Mesothelial cell of epicardium (in vitro differentiated cells): ENCODE measurements around the gene GPC6. TPM values are rescaled to one million over a fixed set of nuclear protein-coding genes. Genes with fewer than 3 reads are reported as not detected.
"Not testable (repeated sequence)": the region's sequence is repeated elsewhere in the genome, so short reads cannot be mapped to it uniquely, and the experiment has no call there.

Experiments used
- DNase-seq, 2 experiments: peaks; one replicate each; pipeline ENCODE4 v3.0.0; 2021; ENCODE audit warnings: low spot score in 2 of 2; ENCODE audit not compliant: unreplicated experiment in 2 of 2
- H3K27ac Mint-ChIP-seq: 2 replicates; pipeline ENCODE4 v1.8.0; 2021; ENCODE audit warnings: mixed read lengths
- H3K27me3 Mint-ChIP-seq: 2 replicates; pipeline ENCODE4 v1.8.0; 2021; ENCODE audit warnings: low read depth, mixed read lengths
- H3K36me3 Mint-ChIP-seq: 2 replicates; pipeline ENCODE4 v1.8.0; 2021; ENCODE audit warnings: mixed read lengths
- H3K4me1 Mint-ChIP-seq: 2 replicates; pipeline ENCODE4 v1.8.0; 2021; ENCODE audit warnings: mixed read lengths
- H3K4me3 Mint-ChIP-seq: 2 replicates; pipeline ENCODE4 v1.8.0; 2021; ENCODE audit warnings: mild to moderate bottlenecking, moderate library complexity, mixed read lengths
- H3K9me3 Mint-ChIP-seq: 2 replicates; pipeline ENCODE4 v1.8.0; 2021; ENCODE audit warnings: mixed read lengths
- CTCF ChIP-seq: fragments of 200-600 bp; sonication (generic); IDR thresholded peaks from one replicate; pipeline ENCODE4 v1.5.0; 2021; ENCODE audit warnings: antibody characterized with exemption; ENCODE audit not compliant: unreplicated experiment
- total RNA-seq: library from RNA; stranded (reverse); gene quantifications from 3 replicates; pipeline ENCODE4 v1.2.1, GENCODE V29; 2021

GPC6 gene
- total RNA-seq, 1 donor from 2014 or later, result 112 TPM

GRCh38 chr13:93435651-93436050 lies 209.0 kb downstream of the GPC6 start:
- Mint-ChIP-seq H3K4me1 (peaks cover 7% of the 10 kb centered on the region), H3K4me3 (no peak overlapping the region), H3K36me3 (peaks cover 6% of the 10 kb centered on the region), H3K27ac (no peak overlapping the region), H3K9me3 (peaks cover 7% of the 10 kb centered on the region), H3K27me3 (no peaks in the 10 kb centered on the region)
- DNase-seq, result no peak
- TF ChIP-seq CTCF, result no peak

GRCh38 chr13:93437081-93437480 lies 210.5 kb downstream of the GPC6 start:
- DNase-seq, result no peak
- Mint-ChIP-seq H3K4me3 (no peak overlapping the region), H3K9me3 (peaks cover 7% of the 10 kb centered on the region), H3K27me3 (no peaks in the 10 kb centered on the region), H3K27ac (no peak overlapping the region), H3K4me1 (peaks cover 3% of the 10 kb centered on the region), H3K36me3 (peaks cover 8% of the 10 kb centered on the region)
- TF ChIP-seq CTCF, result no peak

GRCh38 chr13:93446238-93446637 lies 219.6 kb downstream of the GPC6 start:
- Mint-ChIP-seq H3K4me1 (peaks cover 30% of the 10 kb centered on the region), H3K9me3 (no peaks in the 10 kb centered on the region), H3K36me3 (peaks cover under 1% of the 10 kb centered on the region), H3K4me3 (no peak overlapping the region), H3K27me3 (no peaks in the 10 kb centered on the region), H3K27ac (no peak overlapping the region)
- TF ChIP-seq CTCF, result no peak
- no peak for DNase-seq

- H3K27ac Mint-ChIP-seq, result peak overlapping the region; percentile 31
- H3K4me1 Mint-ChIP-seq, result peaks cover 31% of the 10 kb centered on the region
- H3K27me3 Mint-ChIP-seq, result no peaks in the 10 kb centered on the region
- no peak for TF ChIP-seq CTCF
- no peak overlapping the region for H3K4me3 Mint-ChIP-seq
- peaks cover 4% of the 10 kb centered on the region for H3K9me3 Mint-ChIP-seq
- peaks cover 9% of the 10 kb centered on the region for H3K36me3 Mint-ChIP-seq
- no peak for DNase-seq
Observed at GRCh38 chr13:93450191-93450621, 223.6 kb downstream of the GPC6 start.

- Mint-ChIP-seq H3K27ac (no peak overlapping the region), H3K36me3 (peaks cover 9% of the 10 kb centered on the region), H3K4me1 (peaks cover 36% of the 10 kb centered on the region), H3K27me3 (no peaks in the 10 kb centered on the region), H3K9me3 (peaks cover 4% of the 10 kb centered on the region), H3K4me3 (no peak overlapping the region)
- DNase-seq, result no peak
- TF ChIP-seq CTCF, result no peak
Observed at GRCh38 chr13:93450761-93451160, 224.2 kb downstream of the GPC6 start.

- H3K4me3 Mint-ChIP-seq, H3K9me3 Mint-ChIP-seq, H3K27me3 Mint-ChIP-seq, H3K27ac Mint-ChIP-seq, H3K36me3 Mint-ChIP-seq, DNase-seq: not testable (repeated sequence)
- H3K4me1 Mint-ChIP-seq, result peaks cover 32% of the 10 kb centered on the region
Observed at GRCh38 chr13:93454676-93455235, 228.1 kb downstream of the GPC6 start.
